Subcutaneous adipose tissue (tissue), 4 donors: ENCODE results near the gene NPIPB13. TPM values are rescaled to one million over a fixed set of nuclear protein-coding genes. Genes with fewer than 3 reads are reported as not detected.
"Not testable (repeated sequence)": the region's sequence is repeated elsewhere in the genome, so short reads cannot be mapped to it uniquely, and the experiment has no call there.

Source experiments
- CTCF ChIP-seq: fragments of 450-650 bp; IDR thresholded peaks from one replicate; pipeline ENCODE4 v1.5.1; 2016; ENCODE audit warnings: low read depth, mild to moderate bottlenecking, control low read depth, antibody characterized with exemption, moderate library complexity
- small RNA-seq: library from RNA; depleted of rRNA; stranded (forward); fragments of <200 nt; gene quantifications from one replicate; pipeline ENCODE3, GENCODE V24; 2016
- total RNA-seq, 4 donors: library from RNA; depleted of rRNA; stranded (reverse); fragments of >200 nt; gene quantifications; one replicate each; pipeline ENCODE4 v1.1.0, GENCODE V29; 2016

Gene NPIPB13
- 10 to 100 TPM in 1 of 4 donors, 1 to 10 TPM in 3; 2.4 to 10.9 (median 5.7) TPM for total RNA-seq

GRCh38 chr16:30248379-30248778, at the start of gene NPIPB13:
Gene NPIPB13, minus strand, starts transcription at chr16:30248479. Its CDS starts 2,906 bp downstream, at chr16:30245573.
- not testable (repeated sequence) for TF ChIP-seq CTCF

- not testable (repeated sequence) for TF ChIP-seq CTCF
Measured at GRCh38 chr16:30199049-30199448, 49.2 kb downstream of the NPIPB13 start, which contains the start of gene SULT1A3. Gene SULT1A3, plus strand, starts transcription at chr16:30199255. Its CDS starts 1,474 bp downstream, at chr16:30200729.

Small RNA genes lying within 50 kb of the gene (small RNA-seq; reads per million reads assigned to genes)
- not detected for gene AC106782.4

Other genes with a start within 250 kb of the NPIPB13 start
- under 1 TPM in 2 of 4 donors, not detected in 2; 0.66 to 0.85 TPM for gene DOC2A, start 237.5 kb downstream of the NPIPB13 start, total RNA-seq
- not detected for gene C16orf92, start 225.3 kb downstream of the NPIPB13 start, total RNA-seq
- not detected for gene TLCD3B, start 217.2 kb downstream of the NPIPB13 start, total RNA-seq
- gene ALDOA, start 182.7 kb downstream of the NPIPB13 start, total RNA-seq = 100 to 1,000 TPM; 526 to 986 (median 599) TPM
- gene PPP4C, start 172.5 kb downstream of the NPIPB13 start, total RNA-seq = 10 to 100 TPM; 38.2 to 46.6 (median 43.6) TPM
- 1 to 10 TPM in 1 of 4 donors, under 1 TPM in 2, not detected in 1; 0.38 to 1.2 (median 0.44) TPM for gene TBX6, start 156.6 kb downstream of the NPIPB13 start, total RNA-seq
- gene YPEL3, start 152.3 kb downstream of the NPIPB13 start, total RNA-seq = 100 to 1,000 TPM in 2 of 4 donors, 10 to 100 TPM in 2; 54.8 to 105 (median 96.5) TPM
- 1 to 10 TPM; 2.5 to 3.6 (median 2.8) TPM for gene GDPD3, start 134.9 kb downstream of the NPIPB13 start, total RNA-seq
- 10 to 100 TPM; 55.0 to 81.6 (median 76.9) TPM for gene MAPK3, start 125.3 kb downstream of the NPIPB13 start, total RNA-seq
- 10 to 100 TPM; 17.5 to 72.6 (median 40.5) TPM for gene CORO1A, start 64.9 kb downstream of the NPIPB13 start, total RNA-seq
- gene BOLA2B, start 54.8 kb downstream of the NPIPB13 start, total RNA-seq = 100 to 1,000 TPM; 150 to 399 (median 240) TPM
- gene SLX1A, start 54.6 kb downstream of the NPIPB13 start, total RNA-seq = 10 to 100 TPM; 16.6 to 68.9 (median 29.6) TPM
- 10 to 100 TPM in 2 of 4 donors, 1 to 10 TPM in 2; 5.1 to 22.5 (median 14.6) TPM for gene SULT1A3, start 49.2 kb downstream of the NPIPB13 start, total RNA-seq
- gene CD2BP2, start 106.8 kb upstream of the NPIPB13 start, total RNA-seq = 10 to 100 TPM; 17.4 to 36.4 (median 30.5) TPM
- 10 to 100 TPM; 16.8 to 44.6 (median 18.8) TPM for gene TBC1D10B, start 122.0 kb upstream of the NPIPB13 start, total RNA-seq
- gene MYL11, start 126.3 kb upstream of the NPIPB13 start, total RNA-seq = not detected
- gene SEPTIN1, start 134.1 kb upstream of the NPIPB13 start, total RNA-seq = 1 to 10 TPM in 3 of 4 donors, under 1 TPM in 1; 0.33 to 4.4 (median 1.8) TPM
- gene ZNF48, start 146.9 kb upstream of the NPIPB13 start, total RNA-seq = 1 to 10 TPM; 2.1 to 5.7 (median 2.7) TPM
- 10 to 100 TPM in 3 of 4 donors, 1 to 10 TPM in 1; 8.2 to 18.6 (median 14.2) TPM for gene ZNF771, start 159.1 kb upstream of the NPIPB13 start, total RNA-seq
- gene DCTPP1, start 181.6 kb upstream of the NPIPB13 start, total RNA-seq = 10 to 100 TPM in 3 of 4 donors, 1 to 10 TPM in 1; 8.8 to 20.1 (median 15.2) TPM
- 10 to 100 TPM; 27.7 to 42.3 (median 29.4) TPM for gene SEPHS2, start 197.4 kb upstream of the NPIPB13 start, total RNA-seq
- gene ITGAL, start 224.3 kb upstream of the NPIPB13 start, total RNA-seq = 10 to 100 TPM in 1 of 4 donors, 1 to 10 TPM in 3; 1.3 to 16.5 (median 4.1) TPM